AG04449 (cell line): Measurements from ENCODE around the gene WFDC6.

Experiments
- CTCF ChIA-PET: fragments of 350-600 bp; formaldehyde crosslinking; extraction: SDS; loops from one replicate; lab custom pipeline; 2021; ENCODE audit warnings: antibody characterized with exemption; lab: Yijun Ruan, JAX
- POLR2A ChIA-PET: fragments of 400-600, 350-600 bp; formaldehyde crosslinking; extraction: SDS; loops from one replicate; lab custom pipeline; 2020; ENCODE audit warnings: antibody characterized with exemption, inconsistent platforms; lab: Yijun Ruan, JAX
- DNase-seq: peaks from one replicate; pipeline ENCODE4 v3.0.0-alpha.2; 2010; ENCODE audit warnings: low read depth, low spot score
- H3K4me3 ChIP-seq: 2 replicates; pipeline ENCODE4 v1.5.1; 2011; ENCODE audit warnings: low read depth, mild to moderate bottlenecking, control low read depth, low read length
- CTCF ChIP-seq: IDR thresholded peaks from one replicate; pipeline ENCODE4 v1.5.1; 2011; ENCODE audit warnings: mild to moderate bottlenecking, moderate library complexity, low read length, control low read depth, inconsistent platforms; ENCODE audit not compliant: insufficient read depth; ENCODE audit errors: missing control alignments

Gene WFDC6

DNA sequence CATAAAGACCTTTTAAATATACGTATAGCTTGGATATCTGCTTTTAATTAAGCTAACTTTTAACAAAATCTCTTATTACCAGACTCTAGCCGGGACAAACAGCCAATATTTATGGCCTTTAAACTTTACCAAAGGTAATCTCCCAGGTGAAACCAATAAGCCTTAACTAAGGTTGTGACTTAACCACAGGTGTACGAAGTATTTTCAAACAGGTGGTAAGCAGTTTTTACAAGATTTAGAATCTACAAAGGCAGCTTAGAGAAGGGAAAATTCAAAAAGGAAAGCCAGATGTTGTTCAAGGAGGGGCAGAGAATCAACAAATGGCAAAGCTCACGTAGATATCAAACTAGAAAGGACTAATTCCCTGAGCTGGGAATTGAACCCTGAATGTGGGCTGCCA is 53.9 kb downstream of the WFDC6 start:
- ChIA-PET POLR2A (no interaction called here), CTCF (interaction anchor here (0.6 to 1.3 kb wide), 3 partner anchors 35 to 174 kb away, joined by 3 read pairs; no protein-coding TSS in a partner anchor)
- TF ChIP-seq CTCF: no peak
- H3K4me3 ChIP-seq: no peak overlapping the region
- DNase-seq: no peak

GRCh38 chr20:45484676-45485075 is 54.6 kb downstream of the WFDC6 start:
- no peak overlapping the region for H3K4me3 ChIP-seq
- ChIA-PET POLR2A (no interaction called here), CTCF (interaction anchor here (1.3 kb wide), 1 partner anchor 165 kb away, joined by 3 read pairs; no protein-coding TSS in a partner anchor)
- DNase-seq: no peak
- TF ChIP-seq CTCF: no peak
